H1 (cell line): ENCODE results near the gene CTIF. TPM values are rescaled to one million over a fixed set of nuclear protein-coding genes. Genes with fewer than 3 reads are reported as not detected.

Experiments used
- E2F6 ChIP-seq: IDR thresholded peaks from 2 replicates; pipeline ENCODE4 v1.6.1; 2012; ENCODE audit warnings: inconsistent platforms
- KDM1A ChIP-seq: fragments of 200-600, 300-600 bp; sonication (generic); IDR thresholded peaks from 2 replicates; pipeline ENCODE4 v1.7.1; 2016; ENCODE audit warnings: mild to moderate bottlenecking, low read length, borderline replicate concordance
- RAD21 ChIP-seq, 2 experiments: IDR thresholded peaks in 1 of 2; conservative IDR thresholded peaks in 1 of 2; 2 replicates each; pipeline ENCODE4 v1.6.1; 2011; ENCODE audit warnings: low read depth in 2 of 2, low read length in 2 of 2, improper control_type of control experiment in 1 of 2, inconsistent platforms in 1 of 2, mild to moderate bottlenecking in 1 of 2, moderate library complexity in 1 of 2
- SP2 ChIP-seq: IDR thresholded peaks from 2 replicates; pipeline ENCODE4 v1.6.1; 2012; ENCODE audit warnings: mild to moderate bottlenecking, low read length, inconsistent platforms
- TAF7 ChIP-seq: optimal IDR thresholded peaks from 2 replicates; pipeline ENCODE3; 2011; ENCODE audit warnings: low read depth, mild to moderate bottlenecking, inconsistent platforms, low read length, moderate library complexity, borderline replicate concordance
- TBP ChIP-seq: IDR thresholded peaks from 2 replicates; pipeline ENCODE4 v1.6.1; 2011; ENCODE audit warnings: low read depth, low read length, improper control_type of control experiment
- TEAD4 ChIP-seq: IDR thresholded peaks from 2 replicates; pipeline ENCODE4 v1.6.1; 2012; ENCODE audit warnings: low read depth, low read length, inconsistent platforms, mixed read lengths
- polyA plus RNA-seq, 7 experiments: library from polyadenylated mRNA; depleted of rRNA in 3 of 7; stranded (reverse) in 5 of 7; unstranded in 2 of 7; fragments of >200 nt in 5 of 7; fragments of 200-250 nt in 2 of 7; gene quantifications; 1 replicate in 5 of 7; 2 replicates in 1 of 7; 4 replicates in 1 of 7; pipeline versions ENCODE4 v1.2.1 to v1.2.3, GENCODE V29; 2011 to 2013; ENCODE audit warnings: missing spikeins in 2 of 7, mixed read lengths in 2 of 7
- total RNA-seq: library from RNA; stranded (reverse); fragmentation: NEBNext Ultra II Directional; extraction: Animal tissue kit (Norgen Biotek cat#: 25700); gene quantifications from 2 replicates; pipeline ENCODE4 v1.2.1, GENCODE V29; 2021

Gene CTIF
- total and polyA plus RNA-seq, 2 of the 8 experiments (the other 6 are each of a cell fraction or from before 2014, with no cell fraction given) = 9.0 to 17.8 TPM

- no peak for TF ChIP-seq TEAD4
- no peak for TF ChIP-seq E2F6
- no peak for TF ChIP-seq TBP
- no peak for TF ChIP-seq TAF7
- TF ChIP-seq KDM1A = no peak
- TF ChIP-seq SP2 = no peak
- peak in 1 of 2 experiments; percentile 27; a peak in 2 of 4 replicates for TF ChIP-seq RAD21 (IDR thresholded peaks at IDR 0.05 in 1 of 2, conservative IDR thresholded peaks at IDR 0.05 in 1 of 2; ENCODE audit: low read depth in 2 of 2, low read length in 2 of 2)
These were observed 77.0 kb downstream of the CTIF start (continued) for GRCh38 chr18:48615566-48616401.
